ENCODE measurements around the gene STX12. TPM values are rescaled to one million over a fixed set of nuclear protein-coding genes. Genes with fewer than 3 reads are reported as not detected.
"Not testable (repeated sequence)": the region's sequence is repeated elsewhere in the genome, so short reads cannot be mapped to it uniquely, and the experiment has no call there.

Gene STX12
- total RNA-seq, 2 donors from 2014 or later, result 64.0 to 68.8 TPM

DNA sequence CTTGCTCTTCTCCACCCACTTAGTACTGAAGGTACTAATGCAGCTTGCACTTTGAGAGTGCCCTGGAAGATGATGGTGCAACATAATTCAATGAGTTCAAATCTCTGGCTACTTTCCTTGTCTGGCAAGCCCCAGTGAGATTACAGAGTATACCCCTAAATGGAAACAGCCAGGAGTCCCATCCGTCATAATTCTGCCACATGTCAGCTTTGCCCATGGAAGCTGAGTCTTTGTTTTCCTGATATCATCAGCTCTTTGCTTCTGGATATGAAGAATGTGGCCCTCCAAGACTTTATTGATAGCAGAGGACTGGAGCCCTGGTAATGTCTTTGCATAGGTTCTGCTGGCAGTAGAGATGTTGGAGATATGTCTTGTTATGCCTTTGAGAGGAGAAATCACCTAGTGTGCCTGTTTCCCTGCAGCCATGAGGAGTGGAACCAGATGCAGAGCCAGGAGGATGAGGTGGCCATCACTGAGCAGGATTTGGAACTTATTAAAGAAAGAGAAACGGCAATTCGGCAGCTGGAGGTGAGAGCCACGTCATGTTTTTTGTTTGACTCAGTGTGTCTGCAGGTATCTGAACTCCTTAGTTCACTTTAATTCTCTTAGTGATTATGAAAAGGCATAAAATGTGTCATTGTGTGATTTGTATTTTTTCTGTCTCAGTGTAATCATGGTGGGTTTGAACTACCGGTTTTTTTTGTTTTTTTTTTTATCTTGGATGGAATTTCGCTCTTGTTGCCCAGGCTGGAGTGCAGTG is 38.9 kb downstream of the STX12 start:
- DNase-seq, result no peak
- no peak for ATAC-seq
- intact Hi-C loops (cut with DNase I, micrococcal nuclease), result no loop called here

GRCh38 chr1:27816921-27817630 is 44.1 kb downstream of the STX12 start:
- ATAC-seq (peak; percentile 97), DNase-seq (peak in 1 of 2 donors; percentile 30)
- intact Hi-C loops (cut with DNase I, micrococcal nuclease), result no loop called here

DNA sequence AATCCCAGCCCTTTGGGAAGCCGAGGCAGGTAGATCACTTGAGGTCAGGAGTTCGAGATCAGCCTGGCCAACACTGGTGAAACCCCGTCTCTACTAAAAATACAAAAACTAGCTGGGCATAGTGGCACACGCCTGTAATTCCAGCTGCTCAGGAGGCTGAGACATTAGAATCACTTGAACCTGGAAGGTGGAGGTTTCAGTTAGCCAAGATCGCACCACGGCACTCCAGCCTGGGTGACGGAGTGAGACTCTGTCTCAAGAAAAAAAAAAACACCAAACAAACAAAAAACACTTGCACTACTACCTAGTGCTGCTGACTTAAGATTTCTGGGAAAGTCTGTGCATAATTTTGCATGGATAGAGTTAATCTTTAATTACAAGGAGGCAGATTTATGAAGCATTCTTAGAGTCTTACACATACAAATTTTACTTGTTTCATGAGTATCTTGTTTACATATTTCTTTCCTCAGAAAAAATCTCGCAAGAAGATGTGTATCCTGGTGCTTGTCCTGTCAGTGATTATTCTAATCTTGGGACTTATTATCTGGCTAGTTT is 48.8 kb downstream of the STX12 start:
- DNase-seq (no peak), ATAC-seq (no peak)
- intact Hi-C loops (cut with DNase I, micrococcal nuclease), result no loop called here

DNA sequence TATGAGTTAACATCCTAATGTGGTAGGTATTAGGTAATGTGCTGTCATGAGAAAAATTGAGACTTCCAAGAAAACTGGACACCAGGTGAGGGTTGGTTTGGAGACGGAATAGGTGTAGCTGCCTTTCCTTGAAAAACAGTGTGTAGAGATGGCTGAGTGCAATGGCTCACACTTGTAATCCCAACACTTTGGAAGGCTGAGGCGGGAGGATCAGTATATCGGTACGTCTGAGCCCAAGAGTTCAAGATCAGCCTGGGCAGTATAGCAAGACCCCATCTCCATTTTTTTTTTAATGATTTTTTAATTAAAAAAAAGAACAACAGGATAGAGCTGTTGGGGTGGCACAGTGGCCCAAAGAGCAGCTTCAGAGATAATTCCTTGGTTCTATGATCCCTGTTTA is 50.8 kb downstream of the STX12 start:
- intact Hi-C loops (cut with DNase I, micrococcal nuclease), result no loop called here
- DNase-seq (no peak), ATAC-seq (no peak)

GRCh38 chr1:27824411-27824810 is 51.4 kb downstream of the STX12 start:
- DNase-seq (no peak), ATAC-seq (no peak)
- intact Hi-C loops (cut with DNase I, micrococcal nuclease), result no loop called here

- ATAC-seq; intact Hi-C loops (cut with DNase I, micrococcal nuclease); DNase-seq: not testable (repeated sequence)
Measured at GRCh38 chr1:27829339-27829960, 56.4 kb downstream of the STX12 start.

- peak; percentile 99 for ATAC-seq
- intact Hi-C loops (cut with DNase I, micrococcal nuclease), result no loop called here
- DNase-seq, result peak; percentile 93 to 94
Measured at GRCh38 chr1:27830621-27831440, 57.8 kb downstream of the STX12 start, which contains the start of gene PPP1R8. PPP1R8 (plus strand) TSS chr1:27830782; CDS start chr1:27830836, 54 bp downstream.

GRCh38 chr1:27831568-27832410 is 58.8 kb downstream of the STX12 start:
- DNase-seq, result no peak
- intact Hi-C loops (cut with DNase I, micrococcal nuclease), result no loop called here
- no peak for ATAC-seq

DNA sequence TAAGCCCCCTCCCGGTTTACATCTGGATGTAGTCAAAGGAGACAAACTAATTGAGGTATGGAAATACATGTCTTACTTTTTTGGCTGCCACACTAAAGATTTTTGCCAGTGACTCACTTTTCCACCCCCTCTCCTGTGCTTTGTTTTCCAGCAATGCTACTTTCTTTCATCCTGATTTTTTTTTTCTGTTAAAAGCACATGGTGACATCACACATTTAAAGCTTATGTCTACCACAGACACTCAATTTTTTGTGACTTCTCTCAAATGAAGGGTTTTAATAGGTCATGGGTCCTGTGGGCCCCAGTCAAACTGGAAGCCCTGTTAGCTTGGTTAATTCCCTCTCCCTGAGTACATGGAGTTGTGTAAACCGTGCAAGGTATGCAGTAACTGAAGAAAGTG is 59.7 kb downstream of the STX12 start:
- intact Hi-C loops (cut with DNase I, micrococcal nuclease), result no loop called here
- no peak for ATAC-seq
- DNase-seq, result no peak

DNA sequence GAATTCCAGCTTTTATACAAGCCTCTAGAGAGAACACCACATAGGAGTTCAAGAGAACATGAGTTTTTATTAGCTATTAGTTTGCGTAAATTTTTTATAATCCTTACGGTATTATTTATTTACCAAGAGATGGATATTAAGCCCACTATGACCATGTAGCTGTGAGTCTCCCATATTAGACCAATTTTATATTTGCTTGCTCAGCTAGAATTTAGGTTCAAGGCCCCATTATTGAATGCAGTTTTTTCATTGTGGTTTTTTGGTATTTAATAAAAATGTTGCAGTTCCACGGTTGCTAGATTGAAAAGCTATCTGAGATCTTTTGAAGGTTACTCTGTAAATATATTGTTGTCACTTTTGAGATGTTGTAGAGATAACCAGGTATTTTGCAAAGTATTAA is 60.5 kb downstream of the STX12 start:
- ATAC-seq, result no peak
- DNase-seq, result no peak
- intact Hi-C loops (cut with DNase I, micrococcal nuclease), result no loop called here

DNA sequence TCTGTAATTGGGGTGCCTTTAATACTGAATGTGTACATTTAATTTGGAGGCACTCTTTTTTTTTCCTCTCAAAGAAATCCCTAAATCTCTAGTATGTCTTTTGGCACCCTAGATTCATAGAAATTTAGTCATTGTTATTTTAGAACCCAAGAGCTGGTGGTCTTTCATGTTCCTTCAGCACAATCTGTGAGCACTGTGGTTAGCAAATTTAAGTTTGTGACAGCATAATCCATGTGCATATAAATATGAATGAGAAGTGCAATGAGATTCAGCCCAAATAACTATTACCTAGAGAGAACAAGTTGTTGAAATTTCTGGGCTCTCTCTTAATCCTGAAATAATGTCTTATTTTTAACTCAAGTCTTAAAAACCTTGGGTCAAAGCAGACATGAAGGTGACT is 62.0 kb downstream of the STX12 start:
- intact Hi-C loops (cut with DNase I, micrococcal nuclease), result no loop called here
- ATAC-seq, result no peak
- no peak for DNase-seq

DNA sequence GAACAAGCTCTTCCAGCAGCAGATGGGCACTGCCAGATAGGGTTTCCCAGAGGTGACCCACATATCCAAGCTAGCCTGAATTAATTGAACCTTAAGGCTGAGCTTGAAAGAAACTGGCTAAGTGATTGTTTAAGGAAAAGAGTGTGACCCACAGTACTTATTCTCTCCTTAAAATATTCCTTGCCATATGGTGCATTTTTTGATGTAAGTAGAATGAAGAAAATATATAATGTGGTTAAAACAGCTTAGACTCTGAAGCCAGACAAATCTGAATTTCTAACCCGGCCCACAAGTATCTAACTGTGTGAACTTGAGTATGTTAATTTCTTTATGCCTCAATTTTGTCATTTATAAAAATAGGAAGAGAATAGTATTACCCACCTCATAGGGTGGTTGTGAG is 62.5 kb downstream of the STX12 start:
- ATAC-seq (no peak), DNase-seq (no peak)
- intact Hi-C loops (cut with DNase I, micrococcal nuclease), result no loop called here

GRCh38 chr1:27849951-27850350 is 76.9 kb downstream of the STX12 start:
- no peak for ATAC-seq
- intact Hi-C loops (cut with DNase I, micrococcal nuclease), result loop anchor here in 1 of 2 donors (10.0 kb wide), 1 partner anchor 135 kb away; no protein-coding TSS in a partner anchor
- no peak for DNase-seq

DNA sequence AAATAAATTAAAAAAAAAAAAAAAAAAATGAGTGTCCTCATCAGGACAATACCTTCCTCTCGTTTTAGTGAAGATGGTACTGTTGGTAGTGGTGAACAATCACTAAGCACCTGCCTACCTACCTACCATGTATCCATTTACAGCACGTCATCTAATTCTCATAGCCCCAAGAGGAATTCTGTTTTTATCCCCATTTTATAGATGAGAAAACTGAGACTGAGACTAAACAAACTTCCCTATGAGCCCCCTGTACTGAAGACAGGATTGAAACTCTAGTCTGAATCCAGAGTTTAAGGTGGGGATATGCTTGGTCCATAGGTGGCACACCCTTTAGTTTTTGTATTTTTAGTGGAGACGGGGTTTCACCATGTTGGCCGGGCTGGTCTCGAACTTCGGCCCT is 82.1 kb downstream of the STX12 start:
- intact Hi-C loops (cut with DNase I, micrococcal nuclease), result loop anchor here in 1 of 2 donors (10.0 kb wide), 1 partner anchor 130 kb away; no protein-coding TSS in a partner anchor
- ATAC-seq, result no peak
- DNase-seq, result no peak

GRCh38 chr1:27856561-27857343 is 83.7 kb downstream of the STX12 start:
- intact Hi-C loops (cut with DNase I, micrococcal nuclease), result loop anchor here in 1 of 2 donors (10.0 kb wide), 1 partner anchor 128 kb away; no protein-coding TSS in a partner anchor
- ATAC-seq (no peak), DNase-seq (no peak)

DNA sequence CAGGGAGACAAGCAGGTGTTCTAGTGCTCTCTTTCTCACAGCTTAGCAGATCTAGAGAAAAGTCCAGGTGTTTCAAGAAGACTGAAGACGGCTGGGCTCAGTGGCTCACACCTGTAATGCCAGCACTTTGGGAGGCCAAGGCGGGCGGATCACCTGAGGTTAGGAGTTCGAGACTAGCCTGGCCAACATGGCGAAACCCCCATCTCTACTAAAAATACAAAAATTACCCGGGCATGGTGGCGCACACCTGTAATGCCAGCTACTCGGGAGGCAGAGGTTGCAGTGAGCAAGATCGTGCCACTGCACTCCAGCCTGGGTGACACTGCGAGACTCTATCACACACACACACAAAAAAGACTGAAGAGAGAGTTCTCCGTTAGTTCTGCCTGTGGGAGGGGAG is 84.5 kb downstream of the STX12 start:
- not testable (repeated sequence) for ATAC-seq, DNase-seq
- intact Hi-C loops (cut with DNase I, micrococcal nuclease), result loop anchor here in 1 of 2 donors (10.0 kb wide), 1 partner anchor 127 kb away; no protein-coding TSS in a partner anchor

Measured in left colon (tissue), 2 donors.